Fibroblast of lung (primary cell): ENCODE measurements around the gene ST3GAL6. TPM values are rescaled to one million over a fixed set of nuclear protein-coding genes. Genes with fewer than 3 reads are reported as not detected.
A peak's percentile ranks its signal among the peaks of the same experiment; 100 is the strongest.

Experiments
- DNase-seq, 2 donors: peaks; one replicate each; pipeline versions ENCODE4 v3.0.0 to v3.0.0-alpha.2; 2010; ENCODE audit warnings: low read depth in 2 of 2
- H2AFZ ChIP-seq: 2 replicates; pipeline ENCODE4 v1.5.1; 2012; ENCODE audit warnings: low read length, control low read depth, inconsistent platforms
- H3K27ac ChIP-seq: 2 replicates; pipeline ENCODE4 v1.5.1; 2011; ENCODE audit warnings: low read length, control low read depth; ENCODE audit not compliant: insufficient read depth
- H3K27me3 ChIP-seq: 2 replicates; pipeline ENCODE4 v1.5.1; 2011; ENCODE audit warnings: mild to moderate bottlenecking, low read length; ENCODE audit not compliant: control insufficient read depth, insufficient read depth
- H3K36me3 ChIP-seq: 2 replicates; pipeline ENCODE4 v1.5.1; 2011; ENCODE audit warnings: low read length; ENCODE audit not compliant: control insufficient read depth, insufficient read depth
- H3K4me1 ChIP-seq: 2 replicates; pipeline ENCODE4 v1.5.1; 2011; ENCODE audit warnings: low read length; ENCODE audit not compliant: control insufficient read depth, insufficient read depth; ENCODE audit errors: extremely low read depth
- H3K4me2 ChIP-seq: 2 replicates; pipeline ENCODE4 v1.5.1; 2011; ENCODE audit warnings: low read length, control low read depth; ENCODE audit not compliant: insufficient read depth; ENCODE audit errors: extremely low read depth
- H3K4me3 ChIP-seq, 4 experiments: fragments of 200-600 bp in 1 of 4; sonication (generic) in 1 of 4; replicated peaks in 1 of 4; 2 replicates each; pipeline ENCODE4 v1.5.1; 2011 to 2016; ENCODE audit warnings: low read length in 4 of 4, low read depth in 3 of 4, mild to moderate bottlenecking in 3 of 4, control low read depth in 2 of 4, inconsistent platforms in 1 of 4, mixed read lengths in 1 of 4; ENCODE audit not compliant: insufficient read depth in 1 of 4; ENCODE audit errors: control extremely low read depth in 1 of 4
- H3K79me2 ChIP-seq: 2 replicates; pipeline ENCODE4 v1.5.1; 2012; ENCODE audit warnings: mild to moderate bottlenecking, low read length, inconsistent platforms; ENCODE audit not compliant: control insufficient read depth, insufficient read depth
- H3K9ac ChIP-seq: 2 replicates; pipeline ENCODE4 v1.5.1; 2011; ENCODE audit warnings: mild to moderate bottlenecking, low read length, control low read depth; ENCODE audit not compliant: insufficient read depth
- H3K9me3 ChIP-seq: 2 replicates; pipeline ENCODE4 v1.5.1; 2012; ENCODE audit warnings: low read depth, low read length; ENCODE audit not compliant: control insufficient read depth, insufficient read depth
- H4K20me1 ChIP-seq: 2 replicates; pipeline ENCODE4 v1.5.1; 2011; ENCODE audit warnings: low read length; ENCODE audit not compliant: control insufficient read depth, insufficient read depth; ENCODE audit errors: extremely low read depth
- CTCF ChIP-seq, 2 donors: IDR thresholded peaks in 1 of 2; conservative IDR thresholded peaks in 1 of 2; 1 replicate in 1 of 2; 2 replicates in 1 of 2; pipeline ENCODE4 v1.5.1; 2011 to 2012; ENCODE audit warnings: low read length in 2 of 2, control low read depth in 1 of 2, inconsistent platforms in 1 of 2, low read depth in 1 of 2, mild to moderate bottlenecking in 1 of 2
- EZH2 ChIP-seq: IDR thresholded peaks from 2 replicates; pipeline ENCODE4 v1.5.1; 2012; ENCODE audit warnings: low read length, control low read depth, mild to moderate bottlenecking; ENCODE audit errors: missing control alignments
- polyA plus RNA-seq, 2 donors: library from polyadenylated mRNA; depleted of rRNA in 1 of 2; stranded (reverse) in 1 of 2; unstranded in 1 of 2; fragments of >200 nt; gene quantifications; 2 replicates each; pipeline ENCODE4 v1.2.1, GENCODE V29; 2011 to 2012; ENCODE audit warnings: missing spikeins in 1 of 2
- total RNA-seq: library from RNA; depleted of rRNA; stranded (reverse); fragments of >200 nt; gene quantifications from 2 replicates; pipeline ENCODE4 v1.2.1, GENCODE V29; 2014

Gene ST3GAL6
- total and polyA plus RNA-seq, 2 donors (not counting 1 experiment from before 2014, with no cell fraction given): 1.7 to 4.1 TPM

GRCh38 chr3:98728672-98729071 is 34.5 kb upstream of the ST3GAL6 start:
- Histone ChIP-seq H3K27me3 (no peaks in the 10 kb centered on the region), H3K9ac (no peak overlapping the region), H3K4me3 (no peak overlapping the region), H2AFZ (no peak overlapping the region), H4K20me1 (no peaks in the 10 kb centered on the region), H3K9me3 (no peaks in the 10 kb centered on the region), H3K4me1 (no peaks in the 10 kb centered on the region), H3K4me2 (no peak overlapping the region), H3K36me3 (no peaks in the 10 kb centered on the region), H3K27ac (no peak overlapping the region), H3K79me2 (no peaks in the 10 kb centered on the region)
- TF ChIP-seq CTCF (conservative IDR thresholded peaks at IDR 0.05 in 1 of 2, IDR thresholded peaks at IDR 0.05 in 1 of 2; ENCODE audit: low read depth in 1 of 2, low read length in 2 of 2) (no peak), EZH2 (no peak)
- DNase-seq: no peak

- DNase-seq: peak in 1 of 2 donors; percentile 57
- H3K27me3 ChIP-seq: no peaks in the 10 kb centered on the region
- H4K20me1 ChIP-seq: no peaks in the 10 kb centered on the region
- H3K4me1 ChIP-seq: no peaks in the 10 kb centered on the region
- H3K36me3 ChIP-seq: no peaks in the 10 kb centered on the region
- no peak overlapping the region for H3K4me2 ChIP-seq
- H3K27ac ChIP-seq: no peak overlapping the region
- no peaks in the 10 kb centered on the region for H3K9me3 ChIP-seq
- H3K9ac ChIP-seq: no peak overlapping the region
- H3K79me2 ChIP-seq: no peaks in the 10 kb centered on the region
- no peak overlapping the region for H2AFZ ChIP-seq
- H3K4me3 ChIP-seq: no peak overlapping the region
- TF ChIP-seq CTCF (conservative IDR thresholded peaks at IDR 0.05 in 1 of 2, IDR thresholded peaks at IDR 0.05 in 1 of 2; ENCODE audit: low read depth in 1 of 2, low read length in 2 of 2) (no peak), EZH2 (no peak)
Observed at GRCh38 chr3:98730338-98730737, 32.8 kb upstream of the ST3GAL6 start.

GRCh38 chr3:98730886-98731537 is 32.1 kb upstream of the ST3GAL6 start:
- no peak overlapping the region for H3K27ac ChIP-seq

More at GRCh38 chr3:98730886-98731537, 32.1 kb upstream of the ST3GAL6 start:
- Histone ChIP-seq H3K79me2 (no peaks in the 10 kb centered on the region), H3K4me1 (no peaks in the 10 kb centered on the region), H2AFZ (no peak overlapping the region), H4K20me1 (no peaks in the 10 kb centered on the region), H3K36me3 (no peaks in the 10 kb centered on the region), H3K4me2 (no peak overlapping the region), H3K4me3 (no peak overlapping the region), H3K27me3 (no peaks in the 10 kb centered on the region), H3K9ac (no peak overlapping the region), H3K9me3 (no peaks in the 10 kb centered on the region)
- TF ChIP-seq EZH2: no peak
- TF ChIP-seq CTCF (conservative IDR thresholded peaks at IDR 0.05 in 1 of 2, IDR thresholded peaks at IDR 0.05 in 1 of 2; ENCODE audit: low read depth in 1 of 2, low read length in 2 of 2): no peak
- no peak for DNase-seq
